Duodenal mucosa (tissue), 2 donors: ENCODE results near the gene GBA3.

Experiments
- H3K27ac ChIP-seq: one replicate; pipeline ENCODE4 v1.7.0; 2013; ENCODE audit warnings: low read depth, low read length
- H3K27me3 ChIP-seq, 2 donors: one replicate each; pipeline ENCODE4 v1.7.0; 2013; ENCODE audit warnings: low read length in 2 of 2, control low read depth in 1 of 2; ENCODE audit not compliant: insufficient read depth in 2 of 2, control insufficient read depth in 1 of 2
- H3K36me3 ChIP-seq, 2 donors: one replicate each; pipeline ENCODE4 v1.7.0; 2013; ENCODE audit warnings: low read length in 2 of 2, control low read depth in 1 of 2; ENCODE audit not compliant: insufficient read depth in 2 of 2, control insufficient read depth in 1 of 2
- H3K4me1 ChIP-seq, 2 donors: one replicate each; pipeline ENCODE4 v1.7.0; 2013; ENCODE audit warnings: low read length in 2 of 2, control low read depth in 1 of 2; ENCODE audit not compliant: insufficient read depth in 2 of 2, control insufficient read depth in 1 of 2
- H3K4me3 ChIP-seq, 2 donors: one replicate each; pipeline ENCODE4 v1.7.0; 2013; ENCODE audit warnings: low read length in 2 of 2, low read depth in 1 of 2
- H3K9ac ChIP-seq, 2 donors: one replicate each; pipeline ENCODE4 v1.7.0; 2013; ENCODE audit warnings: low read length in 2 of 2, low read depth in 1 of 2
- H3K9me3 ChIP-seq, 2 donors: one replicate each; pipeline ENCODE4 v1.7.0; 2013; ENCODE audit warnings: low read length in 2 of 2, control low read depth in 1 of 2; ENCODE audit not compliant: control insufficient read depth in 1 of 2

GBA3 gene

DNA sequence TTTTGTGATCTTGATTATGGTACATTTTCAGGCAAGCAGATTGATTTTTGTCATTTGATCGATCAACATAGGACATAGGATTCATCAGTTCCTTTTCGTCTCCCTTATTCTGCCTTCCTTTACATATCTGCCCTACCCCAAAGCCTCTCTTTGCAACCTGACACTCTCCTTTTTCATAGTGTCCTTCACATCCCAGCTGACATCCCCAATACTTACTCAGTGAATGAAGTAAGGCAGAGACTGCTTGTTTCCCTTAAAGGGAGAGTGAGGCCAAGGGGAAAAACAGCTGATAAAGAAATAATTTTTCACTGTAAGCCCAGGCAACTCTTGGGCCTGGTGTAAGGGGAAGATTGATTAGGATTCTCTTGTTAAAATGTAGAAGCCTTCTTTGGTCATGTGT lies 69.8 kb downstream of the GBA3 start:
- Histone ChIP-seq H3K27me3 (no peaks in the 10 kb centered on the region), H3K9ac (no peak overlapping the region), H3K27ac (no peak overlapping the region), H3K9me3 (no peaks in the 10 kb centered on the region), H3K4me3 (no peak overlapping the region), H3K36me3 (peaks cover 0 to 9% of the 10 kb centered on the region in 2 donors), H3K4me1 (no peaks in the 10 kb centered on the region)

DNA sequence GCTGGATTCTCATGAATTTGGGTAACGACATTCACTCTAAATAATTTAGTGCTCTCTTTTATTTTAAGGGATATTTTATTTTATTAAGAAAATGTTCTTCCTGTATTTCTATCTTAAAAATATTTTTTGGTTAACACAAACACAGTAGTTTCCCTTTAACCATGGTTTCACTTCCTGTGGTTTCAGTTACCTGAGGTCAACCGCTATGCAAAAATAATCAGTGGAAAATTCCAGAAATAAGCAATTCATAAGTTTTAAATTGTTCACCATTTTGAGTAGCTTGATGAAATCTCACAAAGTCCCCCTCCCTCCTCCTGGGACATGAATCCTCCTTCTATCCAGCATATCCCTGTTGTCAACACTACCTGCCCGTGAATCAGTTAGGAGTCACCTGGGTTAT lies 71.4 kb downstream of the GBA3 start:
- Histone ChIP-seq H3K27me3 (no peaks in the 10 kb centered on the region), H3K27ac (no peak overlapping the region), H3K9me3 (peaks cover 0 to 2% of the 10 kb centered on the region in 2 donors), H3K36me3 (peaks cover 0 to 9% of the 10 kb centered on the region in 2 donors), H3K9ac (no peak overlapping the region), H3K4me1 (no peaks in the 10 kb centered on the region), H3K4me3 (no peak overlapping the region)

DNA sequence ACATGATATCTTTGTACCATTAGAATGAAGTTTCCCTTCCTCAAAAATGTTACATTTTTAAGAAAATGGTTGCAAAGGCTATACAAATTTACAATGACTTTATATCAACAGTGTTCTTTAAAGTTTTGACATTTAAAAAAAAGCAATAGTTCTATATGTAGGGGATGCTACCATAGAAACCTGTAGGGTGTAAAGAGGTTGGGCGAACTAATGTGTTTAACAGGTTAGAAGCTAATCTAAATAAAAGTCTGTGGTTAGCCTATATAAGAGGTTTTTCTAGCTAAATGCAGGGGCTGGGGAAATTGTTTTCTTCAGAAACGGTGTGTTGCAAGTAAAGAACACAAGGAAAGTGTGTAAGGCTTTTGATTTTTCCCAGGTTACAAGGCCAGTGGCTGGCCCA lies 73.3 kb downstream of the GBA3 start:
- no peak overlapping the region for H3K27ac ChIP-seq
- no peak overlapping the region for H3K4me3 ChIP-seq
- H3K9me3 ChIP-seq, result peaks cover 0 to 2% of the 10 kb centered on the region in 2 donors
- H3K9ac ChIP-seq, result no peak overlapping the region
- peaks cover 0 to 9% of the 10 kb centered on the region in 2 donors for H3K36me3 ChIP-seq
- no peaks in the 10 kb centered on the region for H3K27me3 ChIP-seq
- no peaks in the 10 kb centered on the region for H3K4me1 ChIP-seq

DNA sequence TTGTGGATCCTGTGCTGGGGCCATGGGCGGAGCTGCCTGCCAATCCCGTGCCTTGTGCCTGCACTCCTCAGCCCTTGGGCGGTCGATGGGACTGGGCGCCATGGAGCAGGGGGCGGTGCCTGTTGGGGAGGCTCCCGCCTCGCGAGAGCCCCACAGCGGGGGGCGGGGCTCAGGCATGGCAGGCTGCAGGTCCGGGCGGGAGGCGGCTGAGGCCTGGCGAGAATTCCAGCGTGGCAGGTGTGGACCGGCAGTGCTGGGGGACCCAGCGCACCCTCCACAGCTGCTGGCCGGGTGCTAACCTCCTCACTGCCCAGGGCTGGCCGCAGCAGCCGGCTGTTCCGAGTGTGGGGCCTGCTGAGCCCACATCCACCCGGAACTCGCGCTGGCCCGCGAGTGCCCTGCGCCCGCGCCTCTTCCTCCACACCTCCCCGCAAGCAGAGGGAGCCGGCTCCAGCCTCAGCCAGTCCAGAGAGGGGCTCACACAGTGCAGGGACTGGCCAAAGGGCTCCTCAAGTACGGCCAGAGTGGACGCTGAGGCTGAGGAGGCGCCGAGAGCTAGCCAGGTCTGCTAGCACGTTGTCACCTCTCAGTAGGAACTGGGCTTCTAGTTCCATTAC lies 85.9 kb downstream of the GBA3 start:
- Histone ChIP-seq H3K27ac (no peak overlapping the region), H3K4me1 (no peaks in the 10 kb centered on the region), H3K9me3 (peaks cover 0 to 6% of the 10 kb centered on the region in 2 donors), H3K9ac (no peak overlapping the region), H3K4me3 (no peak overlapping the region), H3K36me3 (peaks cover 0 to 2% of the 10 kb centered on the region in 2 donors), H3K27me3 (no peaks in the 10 kb centered on the region)

DNA sequence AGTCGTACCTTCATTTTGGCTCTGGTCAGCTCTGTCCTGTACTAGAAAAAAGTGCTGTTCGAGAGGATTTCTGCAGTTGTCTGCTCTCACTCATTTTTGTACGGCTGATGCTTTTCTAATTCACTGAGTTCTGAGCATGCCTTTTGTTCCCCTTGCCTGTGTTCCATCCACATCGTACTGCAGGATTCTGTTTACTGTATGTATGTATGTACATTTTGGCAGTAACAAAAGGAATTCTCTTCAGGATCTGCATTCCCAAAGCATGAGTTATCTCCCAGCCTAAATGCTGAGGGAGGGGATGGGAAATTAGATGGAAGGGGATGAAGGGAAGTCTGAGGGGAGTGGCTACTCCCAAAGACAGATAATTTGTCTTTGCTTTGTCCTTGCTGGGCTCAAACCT lies 87.6 kb downstream of the GBA3 start:
- Histone ChIP-seq H3K4me1 (no peaks in the 10 kb centered on the region), H3K4me3 (no peak overlapping the region), H3K27ac (no peak overlapping the region), H3K27me3 (no peaks in the 10 kb centered on the region), H3K9me3 (peaks cover 0 to 6% of the 10 kb centered on the region in 2 donors), H3K9ac (no peak overlapping the region), H3K36me3 (peaks cover 0 to 2% of the 10 kb centered on the region in 2 donors)

DNA sequence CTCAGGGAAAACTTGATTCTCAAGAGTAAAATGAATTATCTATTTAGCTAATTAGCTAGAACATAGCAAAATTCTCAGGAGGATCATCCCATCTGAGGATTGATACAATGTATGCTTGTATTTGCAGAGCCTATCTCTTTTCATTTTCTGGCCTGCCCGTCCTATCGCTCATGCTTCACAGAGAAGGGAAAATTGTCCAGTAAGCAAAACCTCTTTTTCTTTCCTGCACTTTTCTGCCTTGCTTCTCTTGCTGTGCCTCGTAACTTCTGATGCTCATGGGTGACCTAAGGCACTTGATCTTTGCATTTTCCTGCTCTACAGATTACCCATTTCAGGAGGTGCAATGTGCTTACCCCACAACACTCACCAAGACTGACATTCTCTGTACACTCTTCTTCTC lies 88.1 kb downstream of the GBA3 start:
- H3K27ac ChIP-seq, result no peak overlapping the region
- H3K36me3 ChIP-seq, result peaks cover 0 to 2% of the 10 kb centered on the region in 2 donors
- no peaks in the 10 kb centered on the region for H3K4me1 ChIP-seq
- H3K9me3 ChIP-seq, result peaks cover 0 to 6% of the 10 kb centered on the region in 2 donors
- no peak overlapping the region for H3K9ac ChIP-seq
- H3K4me3 ChIP-seq, result no peak overlapping the region
- H3K27me3 ChIP-seq, result no peaks in the 10 kb centered on the region

DNA sequence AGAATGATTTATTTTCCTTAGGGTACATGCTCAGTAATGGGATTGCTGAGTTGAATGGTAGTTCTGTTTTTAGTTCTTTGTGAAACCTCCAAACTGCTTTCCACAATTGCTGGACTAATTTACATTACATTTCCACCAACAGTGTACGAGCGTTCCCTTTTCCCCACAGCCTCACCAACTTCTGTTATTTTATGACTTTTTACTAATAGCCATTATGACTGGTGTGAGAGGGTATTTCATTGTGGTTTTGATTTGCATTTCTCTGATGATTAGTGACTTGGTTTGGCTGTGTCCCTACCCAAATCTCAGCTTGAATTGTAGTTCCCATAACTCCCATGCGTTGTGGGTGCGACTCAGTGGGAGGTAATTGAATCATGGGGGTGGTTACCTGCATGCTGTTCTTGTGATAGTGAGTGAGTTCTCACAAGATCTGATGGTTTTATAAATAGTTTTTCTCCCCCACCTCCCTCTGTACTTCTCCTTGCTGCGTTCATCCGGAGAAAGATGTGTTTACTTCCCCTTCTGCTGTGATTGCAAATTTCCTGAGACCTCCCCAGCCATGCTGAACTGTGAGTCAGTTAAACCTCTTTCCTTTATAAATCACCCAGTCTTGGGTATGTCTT lies 95.1 kb downstream of the GBA3 start:
- no peaks in the 10 kb centered on the region for H3K9me3 ChIP-seq

DNA sequence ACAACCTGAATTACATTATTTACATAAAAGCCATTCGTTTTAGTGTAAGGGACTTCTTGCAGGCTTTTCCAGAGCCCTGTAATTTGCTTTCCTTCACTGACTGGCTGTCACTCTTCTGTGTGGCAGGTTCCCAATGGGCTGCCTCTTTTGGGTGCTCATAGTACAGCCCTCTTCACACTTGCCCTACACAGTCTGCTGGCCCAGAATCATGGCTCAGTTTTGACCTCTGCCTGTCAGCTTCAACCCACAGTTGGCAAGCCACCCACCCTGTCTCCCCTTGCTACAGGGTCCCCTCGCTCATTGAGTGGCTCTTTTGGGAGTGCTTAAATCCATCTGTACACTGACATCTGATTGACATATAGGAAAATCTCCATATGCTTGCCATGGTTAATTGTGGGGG lies 97.9 kb downstream of the GBA3 start:
- no peaks in the 10 kb centered on the region for H3K36me3 ChIP-seq
- no peak overlapping the region for H3K27ac ChIP-seq
- H3K4me1 ChIP-seq, result no peaks in the 10 kb centered on the region
- no peaks in the 10 kb centered on the region for H3K9me3 ChIP-seq
- H3K4me3 ChIP-seq, result no peak overlapping the region
- no peaks in the 10 kb centered on the region for H3K27me3 ChIP-seq
- no peak overlapping the region for H3K9ac ChIP-seq

More for the DNA sequence above, 95.1 kb downstream of the GBA3 start:
- no peaks in the 10 kb centered on the region for H3K27me3 ChIP-seq
- H3K4me1 ChIP-seq, result no peaks in the 10 kb centered on the region
- H3K36me3 ChIP-seq, result no peaks in the 10 kb centered on the region
- H3K9ac ChIP-seq, result no peak overlapping the region
- H3K4me3 ChIP-seq, result no peak overlapping the region
- no peak overlapping the region for H3K27ac ChIP-seq

DNA sequence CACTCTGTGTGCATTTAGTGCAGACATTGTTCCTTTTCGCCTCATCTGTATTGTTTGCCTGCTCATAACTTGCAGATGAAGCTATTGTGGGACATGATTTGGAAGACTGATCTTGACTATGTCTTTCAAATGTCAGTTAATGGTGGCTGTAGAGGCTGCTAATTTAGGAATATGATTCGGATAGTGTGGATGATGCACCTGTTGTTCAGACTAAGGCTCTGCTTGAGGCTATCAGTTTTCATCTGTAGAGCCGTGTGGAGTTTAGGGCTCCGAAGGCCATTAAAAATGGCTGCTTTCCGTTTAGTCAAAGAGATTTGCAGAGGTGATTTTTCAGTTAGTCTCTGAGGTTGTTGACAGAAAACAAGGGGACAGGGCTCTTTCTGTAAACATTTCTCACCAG lies 102.0 kb downstream of the GBA3 start:
- Histone ChIP-seq H3K36me3 (no peaks in the 10 kb centered on the region), H3K27ac (no peak overlapping the region), H3K27me3 (no peaks in the 10 kb centered on the region), H3K4me3 (no peak overlapping the region), H3K4me1 (no peaks in the 10 kb centered on the region), H3K9ac (no peak overlapping the region), H3K9me3 (no peaks in the 10 kb centered on the region)

DNA sequence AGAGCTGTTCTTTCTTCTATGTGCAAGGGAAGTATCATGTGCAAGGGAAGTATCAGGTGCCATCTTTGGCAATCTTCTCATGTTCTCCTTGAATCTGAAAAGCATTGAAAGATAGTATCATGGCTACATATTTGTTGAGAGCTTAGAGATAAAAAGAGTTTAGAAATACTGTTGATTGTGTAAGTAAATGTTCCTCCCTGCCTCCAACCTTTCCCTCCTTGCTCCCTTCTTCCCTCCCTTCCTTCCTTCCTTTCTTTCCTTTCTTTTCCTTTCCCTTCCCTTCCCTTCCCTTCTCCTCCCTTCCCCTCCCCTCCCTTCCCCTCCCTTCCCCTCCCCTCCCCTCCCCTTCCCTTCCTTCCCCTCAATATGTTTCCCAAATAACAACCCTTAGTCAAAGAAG lies 108.7 kb downstream of the GBA3 start:
- Histone ChIP-seq H3K27me3 (no peaks in the 10 kb centered on the region), H3K27ac (no peak overlapping the region), H3K4me3 (no peak overlapping the region), H3K36me3 (no peaks in the 10 kb centered on the region), H3K4me1 (no peaks in the 10 kb centered on the region), H3K9ac (no peak overlapping the region), H3K9me3 (no peaks in the 10 kb centered on the region)
